ENCODE measurements around the gene DSG2.

The DSG2 gene

GRCh38 chr18:31546476-31546875, 48.5 kb downstream of the DSG2 start:
- no peak for ATAC-seq
- TF ChIP-seq ZFP30 (CRISPR knock-in tag; IDR thresholded peaks at IDR 0.05) (no peak), BACH2 (CRISPR knock-in tag; IDR thresholded peaks at IDR 0.05; ENCODE audit: borderline replicate concordance) (no peak), CSDC2 (CRISPR knock-in tag; IDR thresholded peaks at IDR 0.05) (no peak), CREB5 (CRISPR knock-in tag; IDR thresholded peaks at IDR 0.05; ENCODE audit: low read depth) (no peak), ZNF8 (CRISPR knock-in tag; IDR thresholded peaks at IDR 0.05) (no peak)

- TF ChIP-seq PATZ1 (CRISPR knock-in tag; IDR thresholded peaks at IDR 0.05; ENCODE audit: borderline replicate concordance) (no peak), TSHZ2 (CRISPR knock-in tag; IDR thresholded peaks at IDR 0.05) (no peak), SNAI2 (CRISPR knock-in tag; IDR thresholded peaks at IDR 0.05) (no peak), BACH2 (CRISPR knock-in tag; IDR thresholded peaks at IDR 0.05; ENCODE audit: borderline replicate concordance) (no peak), TCF4 (CRISPR knock-in tag; IDR thresholded peaks at IDR 0.05; ENCODE audit: borderline replicate concordance) (no peak), ZFP30 (CRISPR knock-in tag; IDR thresholded peaks at IDR 0.05) (no peak)
- no peak for ATAC-seq
Observed at GRCh38 chr18:31548853-31549252, 50.9 kb downstream of the DSG2 start.

GRCh38 chr18:31549416-31549815, 51.4 kb downstream of the DSG2 start:
- TF ChIP-seq CREB5 (CRISPR knock-in tag; IDR thresholded peaks at IDR 0.05; ENCODE audit: low read depth) (no peak), ZNF70 (CRISPR knock-in tag; IDR thresholded peaks at IDR 0.05) (no peak), TCF4 (CRISPR knock-in tag; IDR thresholded peaks at IDR 0.05; ENCODE audit: borderline replicate concordance) (no peak), ARNTL (CRISPR knock-in tag; IDR thresholded peaks at IDR 0.05; ENCODE audit: borderline replicate concordance, low read depth) (no peak), ZFP30 (CRISPR knock-in tag; IDR thresholded peaks at IDR 0.05) (no peak), ZFP3 (CRISPR knock-in tag; IDR thresholded peaks at IDR 0.05) (no peak), CSRNP3 (CRISPR knock-in tag; IDR thresholded peaks at IDR 0.05) (no peak), ZNF8 (CRISPR knock-in tag; IDR thresholded peaks at IDR 0.05) (no peak)
- no peak for ATAC-seq

- TF ChIP-seq ZC3H10 (CRISPR knock-in tag; IDR thresholded peaks at IDR 0.05) (no peak), ZNF565 (CRISPR knock-in tag; conservative IDR thresholded peaks at IDR 0.05; ENCODE audit: low read depth) (no peak), PATZ1 (CRISPR knock-in tag; IDR thresholded peaks at IDR 0.05; ENCODE audit: borderline replicate concordance) (no peak), ARNTL (CRISPR knock-in tag; IDR thresholded peaks at IDR 0.05; ENCODE audit: borderline replicate concordance, low read depth) (no peak), ZFP30 (CRISPR knock-in tag; IDR thresholded peaks at IDR 0.05) (no peak), TOX (CRISPR knock-in tag; IDR thresholded peaks at IDR 0.05; ENCODE audit: borderline replicate concordance) (no peak), CREB5 (CRISPR knock-in tag; IDR thresholded peaks at IDR 0.05; ENCODE audit: low read depth) (no peak)
Observed at GRCh38 chr18:31551883-31552282, 53.9 kb downstream of the DSG2 start.

More at GRCh38 chr18:31551883-31552282, 53.9 kb downstream of the DSG2 start:
- no peak for ATAC-seq
